HCT116 (cell line): ENCODE results near the gene SETD2. TPM values are rescaled to one million over a fixed set of nuclear protein-coding genes. Genes with fewer than 3 reads are reported as not detected.

Experiments used
- ATAC-seq: fragments of 200-7000 bp; cut with Tn5 transposase; 2 replicates; pipeline ENCODE4 v1.9.1; 2020; ENCODE audit warnings: mild to moderate bottlenecking, moderate library complexity
- BruUV-seq: library from RNA; stranded (reverse); fragments of 400-500 nt; replicated peaks from 2 replicates; lab custom pipeline; 2021; lab: Mats Ljungman, UMichigan
- CTCF ChIA-PET: fragments of 300-600 bp; sonication (Branson Sonifier 250); formaldehyde crosslinking; loops from one replicate; lab custom pipeline; 2021; ENCODE audit warnings: antibody characterized with exemption; lab: Charles Lee
- POLR2A ChIA-PET: fragments of 300-600, 350-600 bp; sonication (Branson Sonifier 250); formaldehyde crosslinking; loops from one replicate; lab custom pipeline; 2021; ENCODE audit warnings: antibody characterized with exemption; lab: Charles Lee
- RAD21 ChIA-PET, 2 experiments: fragments of 300-600 bp; sonication (Branson Sonifier 250); formaldehyde crosslinking; loops; one replicate each; lab custom pipeline; 2023; ENCODE audit warnings: low total read pairs in 2 of 2; ENCODE audit not compliant: uncharacterized antibody in 2 of 2, unreplicated experiment in 2 of 2, low non-redundant PET in 1 of 2; lab: Charles Lee
- DNase-seq: peaks from one replicate; pipeline ENCODE4 v3.0.0-alpha.2; 2010; ENCODE audit warnings: low read depth, low spot score
- H2AFZ ChIP-seq: fragments of 200-600 bp; shearing (Covaris generic), sonication (generic); 2 replicates; pipeline ENCODE4 v1.6.1; 2017; ENCODE audit warnings: low read depth, mixed run types, mixed read lengths, antibody characterized with exemption, low read length; ENCODE audit not compliant: poor library complexity, severe bottlenecking
- H3K27ac ChIP-seq: 2 replicates; pipeline ENCODE4 v1.5.1; 2012; ENCODE audit warnings: low read depth, low read length
- H3K27me3 ChIP-seq: fragments of 200-600 bp; sonication (generic); 2 replicates; pipeline ENCODE4 v1.6.1; 2016; ENCODE audit warnings: mixed run types, low read length, mixed read lengths; ENCODE audit not compliant: insufficient read depth
- H3K36me3 ChIP-seq, 2 experiments: fragments of 200-500 bp in 1 of 2; fragments of 200-600 bp in 1 of 2; sonication (Bioruptor generic) in 1 of 2; sonication (generic) in 1 of 2; 2 replicates each; pipeline versions ENCODE4 v1.5.1 to v1.6.1; 2014 to 2016; ENCODE audit warnings: low read length in 2 of 2, inconsistent platforms in 1 of 2, mixed read lengths in 1 of 2, mixed run types in 1 of 2; ENCODE audit not compliant: insufficient read depth in 2 of 2, control insufficient read depth in 1 of 2
- H3K4me1 ChIP-seq, 2 experiments: fragments of 200-600 bp in 1 of 2; sonication (generic) in 1 of 2; 2 replicates each; pipeline versions ENCODE4 v1.5.1 to v1.6.1; 2012 to 2017; ENCODE audit warnings: low read length in 2 of 2, inconsistent platforms in 1 of 2, mild to moderate bottlenecking in 1 of 2, mixed read lengths in 1 of 2, mixed run types in 1 of 2, moderate library complexity in 1 of 2; ENCODE audit not compliant: insufficient read depth in 2 of 2, control insufficient read depth in 1 of 2
- H3K4me2 ChIP-seq: fragments of 200-600 bp; sonication (generic); 2 replicates; pipeline ENCODE4 v1.6.1; 2017; ENCODE audit warnings: mixed run types, low read length, mixed read lengths
- H3K4me3 ChIP-seq, 2 experiments: fragments of 200-600 bp in 1 of 2; sonication (generic) in 1 of 2; replicated peaks in 1 of 2; 2 replicates each; pipeline ENCODE4 v1.5.1; 2011 to 2016; ENCODE audit warnings: low read length in 2 of 2, control low read depth in 1 of 2, low read depth in 1 of 2, mild to moderate bottlenecking in 1 of 2, mixed read lengths in 1 of 2, mixed run types in 1 of 2
- H3K79me2 ChIP-seq: fragments of 200-600 bp; sonication (generic); 2 replicates; pipeline ENCODE4 v1.6.1; 2017; ENCODE audit warnings: mild to moderate bottlenecking, mixed run types, low read length, moderate library complexity, mixed read lengths; ENCODE audit not compliant: insufficient read depth
- H3K9ac ChIP-seq: fragments of 200-600 bp; sonication (generic); 2 replicates; pipeline ENCODE4 v1.6.1; 2016; ENCODE audit warnings: low read length, mixed read lengths
- H3K9me2 ChIP-seq: fragments of 200-600 bp; sonication (generic), shearing (Covaris generic); 2 replicates; pipeline ENCODE4 v1.6.1; 2017; ENCODE audit warnings: mixed run types, mild to moderate bottlenecking, moderate library complexity; ENCODE audit not compliant: insufficient read depth
- H3K9me3 ChIP-seq, 2 experiments: fragments of 200-500 bp in 1 of 2; fragments of 200-600 bp in 1 of 2; sonication (Bioruptor generic) in 1 of 2; sonication (generic) in 1 of 2; 2 replicates each; pipeline ENCODE4 v1.6.1; 2014 to 2017; ENCODE audit warnings: low read length in 2 of 2, mixed read lengths in 2 of 2, inconsistent platforms in 1 of 2, low read depth in 1 of 2, mild to moderate bottlenecking in 1 of 2, mixed run types in 1 of 2, moderate library complexity in 1 of 2; ENCODE audit not compliant: control insufficient read depth in 1 of 2, insufficient read depth in 1 of 2
- H4K20me1 ChIP-seq: fragments of 200-600 bp; sonication (generic), shearing (Covaris generic); 2 replicates; pipeline ENCODE4 v1.6.1; 2017; ENCODE audit warnings: mixed run types, mild to moderate bottlenecking, moderate library complexity; ENCODE audit not compliant: insufficient read depth
- CEBPB ChIP-seq: IDR thresholded peaks from 2 replicates; pipeline ENCODE4 v1.6.1; 2012; ENCODE audit warnings: low read depth
- EGR1 ChIP-seq: IDR thresholded peaks from 2 replicates; pipeline ENCODE4 v1.6.1; 2012; ENCODE audit warnings: low read depth
- ELF1 ChIP-seq: IDR thresholded peaks from 2 replicates; pipeline ENCODE4 v1.6.1; 2012; ENCODE audit warnings: low read depth, borderline replicate concordance
- EZH2phosphoT487 ChIP-seq: fragments of 200-600 bp; IDR thresholded peaks from 2 replicates; pipeline ENCODE4 v1.6.1; 2018; ENCODE audit warnings: antibody characterized with exemption, borderline replicate concordance
- FOSL1 ChIP-seq: IDR thresholded peaks from 2 replicates; pipeline ENCODE4 v1.6.1; 2012; ENCODE audit warnings: low read depth
- SIN3A ChIP-seq: IDR thresholded peaks from 2 replicates; pipeline ENCODE4 v1.6.1; 2012; ENCODE audit warnings: low read depth
- SP1 ChIP-seq: IDR thresholded peaks from 2 replicates; pipeline ENCODE4 v1.6.1; 2012; ENCODE audit warnings: low read depth
- SRF ChIP-seq: IDR thresholded peaks from 2 replicates; pipeline ENCODE4 v1.6.1; 2012; ENCODE audit warnings: low read depth
- YY1 ChIP-seq: IDR thresholded peaks from 2 replicates; pipeline ENCODE4 v1.6.1; 2011; ENCODE audit warnings: low read length, low read depth, moderate library complexity, mild to moderate bottlenecking; ENCODE audit not compliant: insufficient replicate concordance; ENCODE audit errors: extremely low read depth
- ZNF274 ChIP-seq: fragments of 200-500 bp; sonication (Bioruptor generic); IDR thresholded peaks from 2 replicates; pipeline ENCODE4 v1.6.1; 2014; ENCODE audit warnings: mild to moderate bottlenecking, low read depth, low read length, inconsistent platforms
- intact Hi-C: fragments of 100-400 bp; cut with micrococcal nuclease; formaldehyde crosslinking; loops from 2 replicates; pipeline ENCODE4 v1.10.0; 2022
- total RNA-seq: library from RNA; stranded (reverse); gene quantifications from one replicate; pipeline ENCODE4 v1.2.1, GENCODE V29; 2021; ENCODE audit not compliant: unreplicated experiment
- TF ChIP-seq, protein P1 (sequence below): IDR thresholded peaks from 2 replicates; pipeline ENCODE4 v1.6.1; 2012; ENCODE audit warnings: low read depth

SETD2 gene
- total RNA-seq, 1 experiment from 2014 or later: 33.0 TPM

GRCh38 chr3:46994801-46995731, 168.8 kb downstream of the SETD2 start (continued):
- TF ChIP-seq, protein P1, sequence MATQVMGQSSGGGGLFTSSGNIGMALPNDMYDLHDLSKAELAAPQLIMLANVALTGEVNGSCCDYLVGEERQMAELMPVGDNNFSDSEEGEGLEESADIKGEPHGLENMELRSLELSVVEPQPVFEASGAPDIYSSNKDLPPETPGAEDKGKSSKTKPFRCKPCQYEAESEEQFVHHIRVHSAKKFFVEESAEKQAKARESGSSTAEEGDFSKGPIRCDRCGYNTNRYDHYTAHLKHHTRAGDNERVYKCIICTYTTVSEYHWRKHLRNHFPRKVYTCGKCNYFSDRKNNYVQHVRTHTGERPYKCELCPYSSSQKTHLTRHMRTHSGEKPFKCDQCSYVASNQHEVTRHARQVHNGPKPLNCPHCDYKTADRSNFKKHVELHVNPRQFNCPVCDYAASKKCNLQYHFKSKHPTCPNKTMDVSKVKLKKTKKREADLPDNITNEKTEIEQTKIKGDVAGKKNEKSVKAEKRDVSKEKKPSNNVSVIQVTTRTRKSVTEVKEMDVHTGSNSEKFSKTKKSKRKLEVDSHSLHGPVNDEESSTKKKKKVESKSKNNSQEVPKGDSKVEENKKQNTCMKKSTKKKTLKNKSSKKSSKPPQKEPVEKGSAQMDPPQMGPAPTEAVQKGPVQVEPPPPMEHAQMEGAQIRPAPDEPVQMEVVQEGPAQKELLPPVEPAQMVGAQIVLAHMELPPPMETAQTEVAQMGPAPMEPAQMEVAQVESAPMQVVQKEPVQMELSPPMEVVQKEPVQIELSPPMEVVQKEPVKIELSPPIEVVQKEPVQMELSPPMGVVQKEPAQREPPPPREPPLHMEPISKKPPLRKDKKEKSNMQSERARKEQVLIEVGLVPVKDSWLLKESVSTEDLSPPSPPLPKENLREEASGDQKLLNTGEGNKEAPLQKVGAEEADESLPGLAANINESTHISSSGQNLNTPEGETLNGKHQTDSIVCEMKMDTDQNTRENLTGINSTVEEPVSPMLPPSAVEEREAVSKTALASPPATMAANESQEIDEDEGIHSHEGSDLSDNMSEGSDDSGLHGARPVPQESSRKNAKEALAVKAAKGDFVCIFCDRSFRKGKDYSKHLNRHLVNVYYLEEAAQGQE: no peak
- TF ChIP-seq EGR1: no peak
- TF ChIP-seq CEBPB: no peak

DNA sequence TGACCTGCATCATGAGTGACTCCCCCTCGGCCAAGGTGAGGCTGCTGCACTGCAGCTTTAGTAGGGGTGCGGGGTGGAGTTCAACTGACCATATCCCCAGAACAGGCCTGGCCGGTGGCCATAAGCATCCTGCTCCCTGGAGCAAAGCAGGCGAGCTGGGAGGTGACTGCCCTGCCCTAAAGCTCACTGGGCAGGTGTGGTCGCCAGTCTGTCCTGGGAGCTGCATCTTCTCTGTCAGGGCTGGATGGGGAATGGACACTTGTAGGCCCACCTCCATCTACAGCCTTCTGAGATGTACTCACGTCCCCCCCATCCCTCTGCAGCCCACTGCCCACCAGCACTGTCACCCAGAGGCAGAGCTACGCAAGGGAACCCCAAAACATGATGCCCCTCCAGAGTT, 169.9 kb downstream of the SETD2 start:
- DNase-seq: no peak
- peaks cover 0 to 10% of the 10 kb centered on the region in 2 experiments; a peak in 2 of 4 replicates for H3K36me3 ChIP-seq
- peaks cover 0 to 6% of the 10 kb centered on the region in 2 experiments; a peak in 1 of 4 replicates for H3K4me1 ChIP-seq
- BruUV-seq: no TSS peak
- intact Hi-C loops: no loop called here
- no peaks in the 10 kb centered on the region for H3K9me3 ChIP-seq
- no peaks in the 10 kb centered on the region for H3K27me3 ChIP-seq
- no peak overlapping the region for H2AFZ ChIP-seq
- ATAC-seq: no peak
- no peaks in the 10 kb centered on the region for H3K79me2 ChIP-seq
- RAD21 ChIA-PET: no interaction called here
- no peak overlapping the region for H3K4me3 ChIP-seq
- no peaks in the 10 kb centered on the region for H3K9me2 ChIP-seq
- H3K9ac ChIP-seq: no peak overlapping the region
- no peak overlapping the region for H3K27ac ChIP-seq
- CTCF ChIA-PET: no interaction called here
- POLR2A ChIA-PET: no interaction called here
- TF ChIP-seq EGR1 (no peak), FOSL1 (no peak), EZH2phosphoT487 (no peak), CEBPB (no peak), SP1 (no peak), SIN3A (no peak), ZNF274 (no peak), ELF1 (no peak), SRF (no peak), YY1 (no peak)
- no peaks in the 10 kb centered on the region for H4K20me1 ChIP-seq
- H3K4me2 ChIP-seq: no peak overlapping the region
